Ishikawa (cell line): ENCODE data around the gene PROZ.

Source experiments
- CEBPB ChIP-seq: IDR thresholded peaks from 2 replicates; pipeline ENCODE4 v1.6.1; 2012
- CREB1 ChIP-seq: IDR thresholded peaks from 2 replicates; pipeline ENCODE4 v1.6.1; 2012; ENCODE audit warnings: low read depth
- EGR1 ChIP-seq: IDR thresholded peaks from 2 replicates; pipeline ENCODE4 v1.6.1; 2012
- EP300 ChIP-seq: IDR thresholded peaks from 2 replicates; pipeline ENCODE4 v1.6.1; 2012; ENCODE audit warnings: borderline replicate concordance
- FOXM1 ChIP-seq: IDR thresholded peaks from 2 replicates; pipeline ENCODE4 v1.6.1; 2012; ENCODE audit warnings: low read depth, borderline replicate concordance
- MAX ChIP-seq: IDR thresholded peaks from 2 replicates; pipeline ENCODE4 v1.6.1; 2012
- NFIC ChIP-seq: IDR thresholded peaks from 2 replicates; pipeline ENCODE4 v1.6.1; 2012
- RAD21 ChIP-seq: IDR thresholded peaks from 2 replicates; pipeline ENCODE4 v1.6.1; 2012; ENCODE audit warnings: low read depth
- REST ChIP-seq: IDR thresholded peaks from 2 replicates; pipeline ENCODE4 v1.6.1; 2012; ENCODE audit warnings: low read depth, mild to moderate bottlenecking
- TAF1 ChIP-seq: IDR thresholded peaks from 2 replicates; pipeline ENCODE4 v1.6.1; 2012; ENCODE audit warnings: low read depth, mild to moderate bottlenecking
- TCF12 ChIP-seq: IDR thresholded peaks from 2 replicates; pipeline ENCODE4 v1.6.1; 2012; ENCODE audit warnings: low read depth
- TEAD4 ChIP-seq: IDR thresholded peaks from 2 replicates; pipeline ENCODE4 v1.6.1; 2012
- USF1 ChIP-seq: IDR thresholded peaks from 2 replicates; pipeline ENCODE4 v1.6.1; 2012
- YY1 ChIP-seq: IDR thresholded peaks from 2 replicates; pipeline ENCODE4 v1.6.1; 2012; ENCODE audit warnings: low read depth
- ZBTB7A ChIP-seq: IDR thresholded peaks from 2 replicates; pipeline ENCODE4 v1.6.1; 2012; ENCODE audit warnings: low read depth

The PROZ gene

GRCh38 chr13:113192902-113193301 is 34.5 kb downstream of the PROZ start:
- no peak for TF ChIP-seq FOXM1
- TF ChIP-seq CEBPB: no peak
- TF ChIP-seq ZBTB7A: no peak
- TF ChIP-seq MAX: no peak
- TF ChIP-seq EP300: no peak
- TF ChIP-seq TCF12: no peak

GRCh38 chr13:113195360-113195759 is 36.9 kb downstream of the PROZ start:
- TF ChIP-seq FOXM1: no peak
- TF ChIP-seq CREB1: no peak
- TF ChIP-seq EP300: no peak
- TF ChIP-seq TEAD4: no peak
- no peak for TF ChIP-seq RAD21
- no peak for TF ChIP-seq TAF1
- TF ChIP-seq CEBPB: no peak
- TF ChIP-seq REST: no peak
- TF ChIP-seq TCF12: no peak
- TF ChIP-seq EGR1: no peak
- no peak for TF ChIP-seq USF1

GRCh38 chr13:113196970-113197737 is 38.7 kb downstream of the PROZ start:
- TF ChIP-seq CREB1 (no peak), USF1 (no peak), REST (no peak), EP300 (no peak), RAD21 (no peak), MAX (no peak), EGR1 (no peak), FOXM1 (no peak), NFIC (no peak)

GRCh38 chr13:113201815-113202214 is 43.4 kb downstream of the PROZ start:
- TF ChIP-seq RAD21: no peak
- no peak for TF ChIP-seq EGR1
- TF ChIP-seq ZBTB7A: no peak
- TF ChIP-seq CEBPB: no peak
- TF ChIP-seq MAX: no peak
- no peak for TF ChIP-seq YY1
- TF ChIP-seq NFIC: no peak
- no peak for TF ChIP-seq TCF12
- no peak for TF ChIP-seq TEAD4
- no peak for TF ChIP-seq CREB1
- TF ChIP-seq USF1: no peak
- TF ChIP-seq REST: no peak
- no peak for TF ChIP-seq EP300
- no peak for TF ChIP-seq TAF1
- TF ChIP-seq FOXM1: no peak
